NCI-H2196 (cell line): Measurements from ENCODE around the gene TNIP2.

Experiments used
- DNase-seq: peaks from one replicate; lab custom pipeline; 2025; ENCODE audit not compliant: unreplicated experiment; lab: John Stamatoyannopoulos, UW

Gene TNIP2, protein sequence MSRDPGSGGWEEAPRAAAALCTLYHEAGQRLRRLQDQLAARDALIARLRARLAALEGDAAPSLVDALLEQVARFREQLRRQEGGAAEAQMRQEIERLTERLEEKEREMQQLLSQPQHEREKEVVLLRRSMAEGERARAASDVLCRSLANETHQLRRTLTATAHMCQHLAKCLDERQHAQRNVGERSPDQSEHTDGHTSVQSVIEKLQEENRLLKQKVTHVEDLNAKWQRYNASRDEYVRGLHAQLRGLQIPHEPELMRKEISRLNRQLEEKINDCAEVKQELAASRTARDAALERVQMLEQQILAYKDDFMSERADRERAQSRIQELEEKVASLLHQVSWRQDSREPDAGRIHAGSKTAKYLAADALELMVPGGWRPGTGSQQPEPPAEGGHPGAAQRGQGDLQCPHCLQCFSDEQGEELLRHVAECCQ

DNA sequence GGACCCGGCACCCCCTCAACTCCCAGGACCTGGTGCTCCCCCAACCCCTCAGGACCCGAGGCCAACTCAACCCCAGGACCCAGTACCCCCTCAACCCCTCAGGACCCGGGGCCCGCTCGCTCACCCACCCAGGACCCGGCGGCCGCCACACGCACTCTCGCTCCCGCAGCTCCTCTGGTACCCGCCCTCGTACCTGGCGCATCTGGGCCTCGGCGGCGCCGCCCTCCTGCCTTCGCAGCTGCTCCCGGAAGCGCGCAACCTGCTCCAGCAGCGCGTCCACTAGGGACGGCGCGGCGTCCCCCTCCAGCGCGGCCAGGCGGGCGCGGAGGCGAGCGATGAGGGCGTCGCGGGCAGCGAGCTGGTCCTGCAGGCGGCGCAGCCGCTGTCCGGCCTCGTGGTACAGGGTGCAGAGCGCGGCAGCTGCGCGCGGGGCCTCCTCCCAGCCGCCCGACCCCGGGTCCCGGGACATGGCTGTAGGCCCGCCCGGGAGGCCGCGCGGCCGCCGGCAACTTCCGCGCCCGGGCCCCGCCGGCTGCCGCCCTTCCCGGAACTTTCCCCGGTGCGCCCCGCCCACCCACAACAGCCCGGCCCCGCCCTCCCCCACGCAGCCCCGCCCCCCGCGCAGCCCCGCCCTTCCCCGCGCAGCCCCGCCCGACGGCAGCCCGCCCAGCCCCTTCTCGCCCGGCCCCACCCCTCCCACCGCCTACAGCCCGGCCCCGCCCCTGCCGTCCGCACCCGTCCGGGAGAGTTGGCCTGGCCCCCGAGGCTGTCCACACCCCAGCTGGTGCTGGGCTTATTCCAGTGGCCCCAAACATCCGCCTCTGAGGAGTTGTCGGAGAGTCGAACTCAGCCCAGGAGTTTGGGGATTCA lies at the start of gene TNIP2:
Gene TNIP2 (minus strand): TSS at position 516 of the 870 bp plus-strand sequence. CDS start 47 bp downstream, at position 469.
- DNase-seq: peak; percentile 81

DNA sequence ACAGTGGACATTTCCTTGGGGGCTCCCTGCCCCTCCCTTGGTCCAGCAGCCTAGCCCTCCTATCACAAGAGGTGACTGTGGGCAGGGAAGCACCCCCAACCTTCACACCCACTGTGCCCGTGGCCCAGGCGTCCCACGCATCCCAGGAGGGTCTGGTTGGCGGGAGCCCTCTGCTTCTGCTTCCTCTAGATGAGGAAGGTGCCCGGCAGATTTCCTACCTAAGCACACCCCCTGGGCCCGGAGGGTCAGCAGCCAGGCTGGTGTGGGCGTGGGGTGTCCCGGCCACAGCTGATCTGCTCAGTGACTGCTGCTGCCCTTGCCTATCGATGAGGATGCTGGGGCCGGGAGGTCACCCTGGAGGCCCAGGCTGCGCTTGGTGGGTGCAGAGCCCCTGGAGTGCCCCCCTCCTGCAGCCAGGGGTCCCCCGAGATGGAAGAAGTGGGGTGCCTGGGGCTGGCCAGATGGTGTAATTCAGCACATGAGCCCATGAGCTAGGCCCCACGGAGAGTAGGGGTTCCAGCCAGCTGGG lies 48.9 kb upstream of the TNIP2 start:
- DNase-seq: no peak

DNA sequence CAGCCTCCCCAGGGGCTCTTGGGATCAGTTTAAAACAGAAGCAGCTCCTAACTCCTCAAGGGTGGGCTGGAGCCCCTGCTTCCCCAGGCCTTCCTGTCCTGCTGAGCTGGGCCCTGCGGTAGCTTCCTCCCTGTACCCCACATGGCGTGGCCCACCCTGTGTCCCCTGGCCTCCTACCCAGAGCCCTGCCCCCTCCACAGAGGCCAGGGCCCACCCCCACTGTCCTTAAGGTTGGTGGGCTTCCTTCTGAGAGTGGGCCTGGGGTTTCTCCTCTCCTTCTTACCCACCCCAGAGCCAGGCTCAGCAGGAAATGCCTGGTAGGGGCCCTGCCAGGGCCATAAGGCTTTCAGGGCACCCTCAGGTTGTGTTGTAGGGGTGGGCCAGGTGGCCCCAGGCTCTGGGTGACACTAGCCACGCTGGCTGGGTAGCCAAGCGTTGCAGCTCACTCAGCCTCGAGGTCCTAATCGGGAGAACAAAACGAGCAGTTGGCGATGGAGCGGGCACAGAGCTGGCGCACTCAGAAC lies 48.4 kb upstream of the TNIP2 start:
- DNase-seq: no peak

DNA sequence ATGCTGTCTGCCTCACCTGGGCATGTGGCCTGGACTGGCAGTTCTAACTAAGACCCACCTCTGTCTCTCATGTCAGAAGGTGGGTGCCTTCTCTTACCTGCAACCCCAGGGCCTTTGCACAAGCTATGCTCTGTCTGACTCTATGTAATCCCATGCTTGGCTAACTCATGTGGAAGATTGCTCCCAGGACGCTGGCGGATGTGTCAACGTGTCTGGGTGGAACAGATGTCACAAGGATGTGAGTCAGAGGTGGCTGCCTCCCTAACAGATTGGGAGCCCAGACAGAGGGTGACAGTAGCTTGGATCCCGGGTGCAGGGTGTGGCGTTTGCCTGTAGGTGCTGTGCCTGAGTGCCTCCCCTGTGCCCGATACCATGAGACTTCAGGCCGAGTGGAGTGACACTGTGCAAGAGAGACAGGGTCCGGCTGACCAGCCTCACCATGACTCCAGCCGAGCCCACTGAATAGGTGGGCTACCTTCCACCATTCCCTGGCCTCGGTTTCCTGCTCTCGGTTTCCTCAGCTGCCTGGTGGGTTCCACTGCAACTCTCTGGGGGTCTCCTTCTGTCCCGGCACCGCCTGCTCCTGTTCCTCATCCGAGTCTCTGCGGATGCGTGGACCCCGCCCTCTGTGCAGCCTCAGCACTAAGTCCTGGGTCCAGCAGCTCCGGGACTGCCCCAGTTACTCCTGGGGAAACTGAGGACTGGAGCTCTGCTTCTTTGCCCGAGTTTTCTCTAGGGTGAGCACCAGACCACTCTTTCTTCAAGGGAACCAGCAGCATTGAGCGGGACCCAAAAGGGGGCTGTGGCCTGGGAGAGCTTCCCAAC lies 47.7 kb upstream of the TNIP2 start:
- no peak for DNase-seq

DNA sequence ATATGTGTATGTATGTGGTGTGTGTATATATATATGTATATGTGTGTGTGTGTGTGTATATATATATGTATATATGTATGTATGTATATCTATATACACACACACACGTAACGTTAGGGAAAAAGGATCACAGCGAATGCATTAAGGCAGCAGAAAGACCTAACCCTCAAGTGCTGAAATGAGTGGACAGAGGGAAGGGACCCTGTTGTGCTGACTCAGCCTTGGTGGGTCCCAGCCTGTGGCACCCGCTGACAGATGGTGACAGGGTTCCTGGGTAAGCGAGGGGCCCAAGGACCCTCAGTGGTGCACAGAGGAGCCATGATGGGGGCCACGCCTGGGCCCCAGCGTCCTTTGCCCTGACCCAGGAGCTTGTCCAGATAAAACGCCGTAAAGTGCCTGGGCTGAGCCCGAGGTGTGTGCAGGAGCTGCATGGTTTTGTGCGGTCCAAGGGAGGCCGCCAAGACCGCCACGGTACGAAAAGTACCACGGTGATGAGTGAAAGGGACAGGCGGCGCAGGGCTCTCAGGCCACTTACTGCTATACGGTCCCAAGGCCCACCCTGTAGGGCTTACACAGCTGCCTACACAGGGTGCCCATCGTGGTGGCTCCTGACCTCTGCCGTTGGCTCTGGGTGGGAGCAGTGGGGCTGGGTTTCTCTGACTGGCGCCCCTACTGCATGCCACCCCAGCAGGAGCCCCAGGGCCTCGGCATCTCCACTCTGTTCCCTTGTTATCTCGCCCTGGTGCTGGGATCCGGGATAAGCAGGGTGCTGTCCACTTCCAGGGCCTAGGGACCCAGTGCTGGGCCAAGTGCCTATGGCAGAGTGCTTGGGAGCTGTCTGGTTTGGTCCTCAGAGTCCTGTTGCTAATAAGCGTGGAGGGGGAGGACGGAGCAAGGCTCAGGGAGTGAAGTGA lies 46.7 kb upstream of the TNIP2 start:
- DNase-seq: no peak

DNA sequence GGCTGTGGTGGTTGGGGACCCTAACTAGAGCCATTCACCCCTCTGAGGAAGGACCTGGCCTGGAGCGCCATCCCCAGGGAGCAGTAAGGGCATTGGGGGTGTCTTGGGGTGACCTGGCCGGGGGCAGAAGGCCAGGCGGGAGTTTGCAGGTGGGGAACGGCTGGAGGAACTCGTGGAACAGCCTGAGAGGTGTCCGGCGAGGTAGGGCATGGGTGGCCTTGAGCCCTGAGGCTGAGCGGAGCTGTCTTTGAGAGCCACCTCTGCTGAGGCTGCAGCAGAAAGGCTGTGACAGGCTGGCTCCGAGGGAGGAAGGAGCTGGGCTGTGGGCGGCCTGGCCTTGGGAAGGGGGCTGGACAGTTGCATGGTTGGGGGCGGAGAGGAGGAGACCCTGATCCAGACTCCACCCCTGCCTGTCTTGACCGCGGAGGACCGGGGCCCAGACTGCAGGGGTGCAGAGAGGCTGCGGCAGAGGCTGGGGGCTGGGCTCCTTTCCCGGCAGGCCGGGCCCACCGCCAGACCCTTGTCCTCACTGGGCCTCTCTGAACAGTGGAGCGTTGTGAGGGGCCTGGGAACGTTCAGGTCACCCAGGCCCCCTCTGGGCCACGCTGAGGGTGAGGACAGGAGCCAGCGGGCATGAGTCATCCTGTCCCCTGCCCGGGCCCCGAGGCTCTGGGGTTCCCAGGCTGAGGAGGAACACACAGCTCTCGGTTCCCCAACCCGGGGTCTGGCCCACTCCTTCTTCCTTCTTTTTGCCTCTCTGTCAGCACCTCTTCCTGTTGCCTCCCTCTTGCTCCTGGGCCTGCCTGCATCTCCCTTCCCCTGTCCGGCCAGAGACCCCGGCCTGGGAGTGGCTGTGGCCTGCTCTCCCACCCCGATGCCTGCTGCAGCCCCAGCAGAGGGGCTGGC lies 44.8 kb upstream of the TNIP2 start:
- DNase-seq: no peak

DNA sequence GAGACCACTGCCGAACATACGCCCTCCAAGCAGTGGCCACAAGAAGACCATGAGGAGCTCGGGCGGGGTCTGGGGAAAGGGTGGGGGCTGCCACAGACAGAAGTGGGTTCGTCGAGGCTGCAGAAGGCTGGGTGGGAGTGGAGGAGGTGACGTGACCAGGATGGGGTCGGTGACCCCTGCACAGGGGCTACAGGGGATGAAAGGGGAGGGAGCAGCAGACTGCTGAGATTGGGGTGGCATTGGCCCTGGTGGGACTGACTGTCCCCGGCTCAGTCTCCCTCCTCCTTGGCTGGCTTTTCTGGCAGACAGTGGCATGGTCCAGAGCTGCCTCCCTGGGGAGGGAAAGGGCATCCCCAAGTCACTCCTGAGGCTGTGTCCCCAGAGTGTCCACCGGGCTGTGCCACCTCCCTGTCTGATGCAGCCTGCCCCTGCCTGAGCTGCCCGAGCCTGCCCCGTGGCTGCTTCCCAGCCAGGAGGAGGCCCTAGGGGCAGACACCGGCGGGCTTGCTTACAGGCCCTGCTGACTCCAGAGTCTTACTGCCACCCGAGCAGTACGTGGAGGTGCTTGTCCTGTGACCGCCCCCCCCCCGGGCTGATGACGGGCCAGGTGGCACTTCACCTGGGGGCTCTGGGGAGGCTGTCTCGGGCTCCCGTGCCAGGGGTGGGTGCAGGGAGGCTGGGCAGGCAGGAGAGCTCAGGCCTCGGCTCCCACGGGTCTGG lies 44.0 kb upstream of the TNIP2 start:
- DNase-seq: no peak

DNA sequence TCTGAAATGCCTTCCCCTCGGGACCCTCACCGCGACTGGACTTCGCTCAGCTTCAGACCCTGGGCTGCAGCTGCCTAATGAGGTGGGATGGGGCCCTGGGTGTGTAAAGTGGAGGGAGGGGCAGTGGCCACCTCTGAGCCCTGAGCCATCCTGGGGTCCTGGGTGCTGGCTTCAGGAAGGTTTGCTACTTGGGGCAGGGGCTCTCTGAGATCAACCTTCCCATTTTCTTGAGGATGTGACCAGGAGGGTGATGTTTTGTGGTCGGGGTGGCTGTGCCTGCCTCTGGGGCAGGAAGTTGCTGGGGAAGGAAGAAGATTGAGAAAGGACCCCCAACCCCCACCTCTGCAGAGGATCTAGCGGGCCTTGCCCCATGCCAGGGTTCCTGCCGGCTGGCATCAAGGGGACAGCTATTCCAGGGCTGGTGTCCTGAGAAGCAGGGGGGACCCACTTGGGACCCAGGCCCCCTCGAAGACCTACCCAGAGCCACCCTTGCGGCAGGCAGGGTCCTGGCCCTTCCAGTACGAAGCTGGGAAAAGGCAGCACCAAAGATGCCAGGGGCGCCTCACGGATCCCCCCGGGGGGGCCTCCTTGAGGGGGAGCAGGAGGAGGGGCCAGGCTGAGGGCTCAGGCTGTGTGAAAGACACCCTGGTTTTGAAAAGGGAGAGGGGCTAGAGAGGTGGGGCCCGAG lies 43.2 kb upstream of the TNIP2 start:
- no peak for DNase-seq

DNA sequence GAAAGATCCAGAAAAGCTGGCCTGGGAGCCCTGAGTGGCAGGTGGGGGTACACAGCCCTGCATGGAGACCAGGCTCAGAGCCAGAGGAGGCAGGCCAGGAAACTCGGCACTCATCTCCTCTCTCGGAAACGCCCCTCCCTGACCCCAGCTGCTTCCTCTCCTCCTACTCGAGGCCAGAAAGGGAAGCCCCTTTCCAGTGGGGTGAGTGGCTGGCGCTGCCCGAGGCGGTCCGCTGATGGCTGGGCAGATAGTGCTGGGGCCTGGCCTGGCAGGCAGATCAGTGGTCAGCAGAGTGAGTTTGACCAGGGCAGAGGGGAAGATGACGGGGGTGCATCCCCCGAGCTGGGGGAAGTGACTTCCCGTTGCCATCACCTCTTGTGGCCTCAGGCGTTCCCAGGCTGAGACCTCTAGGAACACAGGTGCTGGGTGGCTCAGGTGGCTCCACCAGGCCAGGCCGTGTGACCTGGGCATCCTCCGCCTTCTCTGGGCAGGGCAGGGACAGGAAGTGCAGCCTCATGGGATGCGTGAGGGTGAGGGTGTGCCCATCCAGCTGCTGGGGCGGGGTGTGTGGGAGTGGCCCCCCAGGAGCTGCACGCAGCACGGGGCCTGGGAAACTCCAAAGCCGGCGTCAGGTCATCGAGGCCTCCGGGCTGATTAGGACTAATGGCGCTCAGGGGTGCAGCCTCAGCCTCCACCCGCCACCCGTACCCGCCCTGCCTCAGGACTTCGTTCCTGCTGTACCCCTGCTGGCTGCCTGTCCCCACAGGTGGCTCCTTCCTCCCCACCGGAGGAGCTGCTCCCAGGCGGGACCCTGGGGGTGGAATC lies 42.5 kb upstream of the TNIP2 start:
- DNase-seq: peak; percentile 27

DNA sequence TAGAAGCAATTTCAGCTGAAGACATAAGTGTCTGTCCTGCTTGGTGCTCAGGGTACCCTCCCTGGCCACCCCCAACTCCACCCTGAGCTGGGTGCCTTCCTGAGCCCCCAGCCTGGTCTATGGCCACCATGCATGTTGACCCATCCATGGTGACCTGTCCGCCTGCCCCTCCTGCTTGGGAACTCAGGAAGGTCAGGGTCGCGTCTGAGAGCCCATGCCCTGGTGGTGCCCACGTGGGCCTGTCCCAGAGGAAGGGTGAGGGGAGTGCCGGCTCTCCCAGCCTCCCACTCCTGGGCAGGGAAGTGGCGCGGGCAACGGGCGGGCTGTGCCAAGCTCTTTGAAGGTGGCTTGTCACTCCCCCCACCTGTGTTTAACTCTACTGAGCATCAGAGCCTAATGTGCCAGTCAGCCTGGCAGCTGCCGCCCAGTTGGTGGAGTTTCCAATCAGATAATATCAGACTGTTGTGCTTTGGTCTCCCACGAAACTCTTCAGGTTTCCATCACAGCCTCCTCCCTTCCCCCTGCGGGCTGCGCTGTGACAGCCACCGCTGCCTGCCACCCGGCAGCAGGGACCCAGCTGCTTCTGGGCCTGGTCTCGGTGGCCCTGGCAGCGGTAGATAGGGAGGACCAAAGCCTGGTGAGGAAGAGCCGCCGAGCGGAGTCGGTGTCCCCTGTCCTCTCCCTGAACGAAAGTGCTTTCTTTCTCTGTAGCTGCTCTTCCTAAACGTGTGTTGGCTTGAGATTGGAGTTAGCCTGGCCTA lies 41.6 kb upstream of the TNIP2 start:
- no peak for DNase-seq

DNA sequence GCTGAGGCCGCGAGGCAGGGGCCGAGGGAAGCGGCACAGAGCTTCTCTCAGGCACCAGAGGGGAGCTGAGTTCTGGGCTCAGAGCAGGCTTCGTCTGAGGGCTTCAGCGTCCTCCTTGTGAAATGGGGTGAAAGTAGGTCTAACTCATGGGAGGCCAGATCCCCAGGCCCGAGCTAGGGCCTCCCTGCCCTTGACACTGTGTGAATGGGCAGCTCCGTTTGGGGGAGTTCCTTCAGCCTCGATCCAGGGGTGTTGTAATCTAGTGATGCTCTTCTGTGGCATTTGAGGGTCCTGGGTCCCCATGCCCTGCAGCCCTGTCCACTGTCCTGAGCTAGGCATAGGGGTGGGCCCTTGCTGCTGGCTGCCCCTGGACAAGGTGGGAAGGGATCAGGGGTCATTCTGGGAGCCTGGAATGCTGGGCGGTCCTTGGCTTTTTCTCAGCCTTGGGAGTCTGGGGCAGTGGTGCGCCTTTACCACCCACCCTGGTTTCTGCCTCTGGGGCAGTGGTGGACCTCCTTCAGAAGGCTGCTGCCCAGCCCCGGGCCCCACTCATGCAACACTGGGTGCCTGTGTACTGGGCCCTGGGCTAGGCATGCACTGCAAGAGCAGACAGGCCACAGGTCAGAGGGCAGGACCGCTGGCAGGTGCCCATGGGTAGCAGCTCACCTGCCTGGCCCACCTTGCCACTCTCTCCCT lies 40.9 kb upstream of the TNIP2 start:
- DNase-seq: no peak

DNA sequence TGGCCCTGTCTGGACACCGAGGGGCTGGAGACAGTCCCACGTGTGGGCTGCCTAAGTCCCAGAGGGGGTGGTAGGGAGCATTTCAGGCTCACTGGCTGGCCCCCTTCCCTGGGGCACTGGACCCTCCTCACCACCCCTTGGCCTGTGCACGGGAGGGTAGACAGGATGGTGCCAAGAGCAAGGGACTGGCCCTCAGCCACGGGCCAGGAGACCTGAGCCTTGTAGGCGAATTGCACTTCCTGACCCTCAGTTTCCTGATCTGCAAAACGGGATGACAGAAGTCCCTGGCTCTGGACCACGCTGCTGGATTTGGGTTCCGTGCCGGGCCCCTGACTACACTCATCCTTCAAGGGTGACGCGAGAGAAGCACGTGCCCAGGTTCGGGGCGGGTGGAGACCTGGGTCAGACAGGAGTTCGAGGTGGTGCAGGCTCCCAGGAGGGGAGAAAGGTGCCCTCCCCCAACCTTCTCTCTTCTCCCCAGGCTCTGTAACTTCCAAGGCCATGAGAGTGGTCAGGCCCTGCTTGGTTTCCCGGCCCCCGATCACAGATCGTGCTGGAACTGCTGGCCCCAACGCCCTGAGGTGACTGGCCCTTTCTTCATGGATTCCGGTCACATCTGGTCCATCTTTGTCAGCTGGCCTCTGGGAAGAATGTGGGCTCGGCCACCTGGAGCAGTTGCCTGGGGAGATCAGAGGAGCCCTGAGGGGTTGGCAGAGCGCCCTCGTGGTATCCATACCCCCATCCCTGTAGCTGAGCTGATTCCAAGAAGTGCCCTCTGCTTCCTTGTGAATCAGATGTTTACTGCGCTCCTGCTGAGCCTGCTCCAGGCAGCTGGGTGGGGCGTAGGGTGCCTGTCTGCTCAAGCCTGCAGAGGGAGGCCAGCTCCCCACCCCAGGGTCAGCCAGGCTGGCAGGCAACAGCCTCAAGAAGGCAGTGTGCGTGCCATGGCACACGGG lies 40.0 kb upstream of the TNIP2 start:
- peak; percentile 64 for DNase-seq

DNA sequence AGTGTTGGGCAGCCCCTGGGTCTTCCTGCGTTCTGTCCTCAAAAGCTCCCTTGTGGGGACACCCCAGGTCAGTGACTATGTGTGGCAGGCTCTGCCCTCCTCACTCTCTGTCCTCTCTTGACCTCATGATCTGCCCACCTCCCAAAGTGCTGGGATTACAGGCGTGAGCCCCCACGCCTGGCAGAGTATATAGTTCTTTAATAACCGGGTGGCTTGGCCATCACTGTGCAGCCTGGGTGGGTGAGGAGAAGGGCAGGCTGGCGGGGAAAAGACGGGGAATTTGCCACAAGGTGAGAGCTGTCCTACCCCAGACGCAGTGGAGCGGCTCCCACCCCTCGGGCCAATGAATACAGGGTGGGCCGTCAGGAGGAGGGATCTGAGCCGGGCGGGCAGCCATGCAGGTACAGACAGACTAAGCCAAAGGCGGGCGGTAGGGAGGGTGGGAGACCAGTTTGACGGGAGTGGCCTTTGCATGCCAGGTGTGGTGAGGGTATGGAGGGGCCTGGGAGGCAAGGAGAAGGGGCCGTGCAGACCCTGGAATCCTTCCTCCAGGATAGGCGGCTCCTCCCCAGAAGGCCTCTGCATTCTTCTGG lies 39.3 kb upstream of the TNIP2 start:
- no peak for DNase-seq
